Central memory CD4-positive, alpha-beta T cell (primary cell): ENCODE measurements around the gene P3H2.
"Not testable (repeated sequence)": the region's sequence is repeated elsewhere in the genome, so short reads cannot be mapped to it uniquely, and the experiment has no call there.

ENCODE experiments used
- DNase-seq: peaks from one replicate; pipeline ENCODE4 v3.0.0; 2022

P3H2 gene

DNA sequence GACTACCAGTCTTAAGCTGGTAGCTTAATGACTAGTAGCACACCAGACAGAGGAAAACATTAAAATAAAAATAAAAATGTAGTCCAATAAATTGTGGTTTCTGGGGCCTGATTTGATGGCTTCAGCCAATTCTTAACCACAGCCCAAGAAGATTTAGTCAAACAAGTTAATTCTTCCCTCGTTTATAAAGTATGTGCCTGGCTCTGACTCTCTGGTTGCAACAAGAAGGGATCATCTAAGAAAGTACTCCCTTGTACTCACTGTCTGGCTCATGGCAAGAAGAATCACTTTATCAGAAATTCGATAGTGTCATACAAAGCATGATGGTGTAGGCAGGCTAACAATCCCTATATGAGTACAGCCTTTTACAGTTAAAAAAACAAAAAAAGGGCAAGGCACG, 141.9 kb downstream of the P3H2 start:
- no peak for DNase-seq

DNA sequence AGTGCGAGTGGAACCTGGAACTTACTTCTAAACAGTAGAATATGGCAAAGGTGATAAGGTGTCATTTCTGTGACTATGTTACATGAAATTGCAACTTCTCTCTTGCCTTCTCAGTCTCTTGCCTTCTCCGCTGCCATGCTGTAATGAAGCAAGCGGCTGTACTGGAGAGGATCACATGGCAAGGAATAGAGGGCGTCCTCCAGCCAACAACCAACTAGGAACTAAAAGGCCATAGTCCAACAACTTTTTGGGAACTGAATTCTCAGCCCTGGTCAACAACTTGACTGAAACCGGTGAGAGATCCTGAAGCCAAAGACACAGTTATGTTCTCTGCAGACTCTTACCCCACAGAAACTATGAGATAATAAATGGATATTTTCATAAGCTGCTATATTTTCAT, 143.5 kb downstream of the P3H2 start:
- no peak for DNase-seq

DNA sequence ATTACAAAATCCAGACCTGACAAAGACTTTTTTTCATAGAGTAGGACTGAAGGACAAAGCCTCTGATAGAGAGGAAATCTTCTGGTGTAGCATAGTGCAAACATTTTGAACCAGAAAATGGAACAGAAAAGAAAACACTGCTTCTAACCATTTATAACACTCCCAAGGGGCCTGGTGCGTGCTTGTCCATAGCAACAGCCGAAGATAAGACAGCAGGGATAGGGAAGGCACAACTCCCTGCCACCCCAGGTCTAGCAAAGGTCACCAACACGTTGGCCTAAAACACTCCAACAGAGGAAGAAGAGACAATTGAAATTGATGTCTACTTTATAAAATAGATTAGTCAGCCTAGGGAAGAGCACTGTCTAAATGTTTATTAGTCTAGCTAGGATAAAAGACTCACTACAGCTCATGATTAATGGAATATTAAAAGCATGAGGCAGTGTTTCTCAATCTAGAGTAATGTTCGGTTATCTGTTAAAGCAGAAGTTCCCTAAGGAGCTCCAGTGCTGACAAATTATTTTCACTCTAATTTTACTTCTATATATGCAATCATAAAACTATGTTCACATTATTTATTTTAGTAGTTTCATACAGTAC, 145.2 kb downstream of the P3H2 start:
- no peak for DNase-seq

DNA sequence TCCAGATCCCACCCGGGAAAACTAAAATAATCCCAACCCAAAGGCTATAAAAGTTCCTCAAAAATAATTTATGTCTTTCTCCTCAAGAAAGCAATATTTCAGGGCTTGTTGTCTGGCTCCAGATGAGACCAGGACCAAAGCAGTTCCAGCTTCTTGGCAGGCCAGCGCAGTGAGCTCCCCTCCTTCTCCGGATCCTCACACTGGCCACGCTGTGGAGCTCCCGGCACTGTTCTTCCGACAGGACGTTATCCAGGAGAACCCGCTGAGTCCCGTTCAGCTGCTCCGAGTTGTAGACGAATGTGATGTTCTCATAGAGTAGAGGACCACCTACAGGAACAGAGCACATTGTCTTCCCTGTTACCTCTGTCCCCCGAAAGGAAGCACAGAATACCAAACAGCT, 146.3 kb downstream of the P3H2 start:
- DNase-seq, result no peak

DNA sequence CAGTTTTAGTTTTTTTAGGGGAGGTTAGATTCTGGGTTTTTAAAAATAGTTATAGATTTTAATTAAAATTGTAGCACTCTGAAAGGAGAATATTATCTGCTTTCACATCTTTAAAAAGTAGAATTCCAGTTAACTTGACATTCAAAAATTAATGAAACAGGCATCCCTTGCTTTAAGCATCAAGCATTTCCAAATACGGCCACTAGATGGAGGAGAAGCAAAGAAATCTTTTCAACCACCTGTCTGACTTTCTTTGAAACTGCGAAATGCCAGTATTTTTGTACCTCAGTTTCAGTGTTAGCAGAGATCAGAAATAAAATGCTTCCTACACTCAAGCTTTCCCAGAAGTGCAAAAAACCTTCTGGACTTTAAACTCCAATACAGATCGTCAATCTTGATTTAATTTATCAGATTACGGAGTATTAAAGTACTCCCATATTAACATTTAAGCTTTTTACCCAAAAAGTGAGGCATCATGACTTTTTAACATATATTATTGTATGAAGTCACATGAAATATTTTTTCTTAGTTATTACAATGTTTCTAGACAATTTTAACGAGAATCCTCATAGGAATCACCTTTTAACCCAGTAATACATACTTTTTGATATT, 153.3 kb downstream of the P3H2 start:
- peak; percentile 24 for DNase-seq

DNA sequence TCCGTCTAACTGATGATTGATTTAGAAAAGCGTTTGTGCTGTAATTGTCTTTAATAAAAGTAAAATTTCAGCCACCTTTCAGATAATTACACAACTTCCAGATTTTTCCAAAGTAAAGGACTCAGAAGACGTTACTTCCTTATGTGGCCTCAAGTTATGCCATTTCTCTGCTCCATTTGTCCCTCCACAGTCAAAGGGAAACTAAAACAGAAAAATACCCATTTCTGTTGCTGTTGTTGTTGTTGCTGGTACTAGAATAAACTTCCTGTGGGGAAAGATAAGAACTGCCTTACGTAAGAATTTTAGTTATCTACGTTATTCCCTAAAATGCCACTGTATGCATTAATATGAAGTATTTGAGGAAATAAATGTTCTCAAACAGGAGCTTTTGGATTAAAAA, 153.9 kb downstream of the P3H2 start:
- DNase-seq, result no peak

DNA sequence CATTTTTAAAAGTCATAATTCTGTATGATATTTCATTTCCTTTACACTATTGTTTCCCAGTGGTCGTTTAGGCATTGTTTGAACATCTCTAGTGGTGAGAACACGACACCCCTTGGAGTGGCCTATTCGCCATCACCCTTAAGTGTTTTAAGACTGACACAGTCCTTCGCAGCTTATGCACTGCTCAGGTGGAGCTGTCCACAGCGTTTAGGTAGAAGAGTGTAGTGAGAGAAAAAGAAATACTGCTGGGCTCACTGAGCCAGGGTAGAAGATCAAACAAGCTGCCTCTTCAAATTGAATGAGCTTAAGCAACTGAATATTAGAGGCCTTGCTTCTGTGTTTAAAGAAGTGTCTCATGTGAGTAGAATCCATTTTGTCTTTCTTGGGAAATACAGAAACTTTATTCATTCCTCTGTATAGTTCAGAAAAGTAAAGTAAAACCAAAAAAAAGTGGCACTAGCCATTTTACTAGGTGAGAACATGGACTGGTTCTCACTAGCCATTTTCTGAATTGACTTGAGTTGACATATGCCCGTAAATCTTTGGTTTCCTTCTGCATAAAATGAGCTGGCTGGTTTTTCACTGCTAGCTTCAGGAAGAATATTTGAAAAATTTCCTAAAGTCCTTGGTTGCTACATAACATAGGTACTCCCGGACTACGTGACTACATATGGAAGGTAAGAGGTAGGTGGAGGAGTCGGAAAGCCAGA, 155.9 kb downstream of the P3H2 start:
- no peak for DNase-seq

DNA sequence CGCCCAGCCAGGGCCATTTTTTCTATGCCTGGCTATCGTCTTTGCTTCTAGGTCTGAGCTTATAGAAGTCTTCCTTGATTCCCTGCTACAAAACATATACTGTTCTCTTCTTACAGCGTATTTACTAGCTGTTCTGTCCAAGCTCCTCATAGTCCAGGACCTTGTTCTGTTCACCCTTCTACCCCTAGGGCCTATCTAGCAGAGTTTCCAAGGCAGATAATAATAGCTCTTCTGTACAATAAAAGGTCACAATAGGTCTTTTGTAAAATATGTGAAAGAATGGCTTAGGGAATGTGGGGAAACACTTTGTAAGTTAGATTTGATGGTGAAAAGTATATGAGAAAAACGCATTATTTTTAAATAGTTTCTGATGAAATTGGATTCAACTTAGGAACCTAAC, 158.2 kb downstream of the P3H2 start:
- no peak for DNase-seq

DNA sequence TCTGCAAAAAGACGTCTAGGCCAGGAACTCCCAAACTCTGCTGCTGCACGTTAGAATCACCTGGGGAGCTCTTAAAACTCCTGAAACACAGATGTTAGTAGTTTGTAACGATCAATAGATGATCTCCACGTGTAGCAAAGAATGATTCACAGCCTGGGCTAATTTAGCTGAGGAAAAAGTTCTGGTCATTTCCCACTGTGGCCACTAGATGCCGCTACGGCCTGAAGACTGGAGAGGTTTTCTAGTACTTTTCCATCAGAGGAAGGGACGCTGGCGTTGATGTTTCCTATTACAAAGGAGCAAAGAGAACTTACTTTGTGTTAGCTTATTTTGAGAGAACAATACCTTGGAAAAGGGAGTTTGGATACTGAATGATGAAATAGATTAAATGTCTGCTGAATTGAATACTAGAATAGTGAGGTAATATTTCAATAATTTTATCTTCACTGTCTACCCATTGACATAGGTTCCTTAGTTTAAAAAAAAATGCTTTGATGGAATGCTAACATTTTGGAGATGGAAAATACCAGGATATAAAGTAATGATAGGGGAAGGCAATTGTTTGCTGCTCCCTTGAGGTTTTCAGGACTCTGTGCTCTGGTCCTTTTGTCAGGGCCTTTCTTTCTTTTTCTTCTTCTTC, 159.1 kb downstream of the P3H2 start:
- peak; percentile 22 for DNase-seq

DNA sequence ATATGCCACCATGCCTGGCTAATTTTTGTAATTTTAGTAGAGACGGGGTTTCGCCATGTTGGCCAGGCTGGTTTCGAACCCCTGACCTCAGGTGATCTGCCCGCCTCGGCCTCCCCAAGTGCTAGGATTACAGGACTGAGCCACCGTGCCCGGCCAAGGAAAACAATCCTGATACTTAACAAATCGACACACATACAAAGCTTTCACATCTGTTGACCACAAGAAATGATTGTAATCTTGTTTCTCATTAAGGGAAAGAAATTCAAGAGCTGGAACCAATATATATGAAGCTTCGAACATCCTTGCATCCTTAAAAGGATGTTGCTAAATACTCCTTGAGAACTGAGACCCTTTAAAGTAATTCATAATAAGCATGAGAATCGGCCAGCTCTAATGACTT, 159.6 kb downstream of the P3H2 start:
- not testable (repeated sequence) for DNase-seq

DNA sequence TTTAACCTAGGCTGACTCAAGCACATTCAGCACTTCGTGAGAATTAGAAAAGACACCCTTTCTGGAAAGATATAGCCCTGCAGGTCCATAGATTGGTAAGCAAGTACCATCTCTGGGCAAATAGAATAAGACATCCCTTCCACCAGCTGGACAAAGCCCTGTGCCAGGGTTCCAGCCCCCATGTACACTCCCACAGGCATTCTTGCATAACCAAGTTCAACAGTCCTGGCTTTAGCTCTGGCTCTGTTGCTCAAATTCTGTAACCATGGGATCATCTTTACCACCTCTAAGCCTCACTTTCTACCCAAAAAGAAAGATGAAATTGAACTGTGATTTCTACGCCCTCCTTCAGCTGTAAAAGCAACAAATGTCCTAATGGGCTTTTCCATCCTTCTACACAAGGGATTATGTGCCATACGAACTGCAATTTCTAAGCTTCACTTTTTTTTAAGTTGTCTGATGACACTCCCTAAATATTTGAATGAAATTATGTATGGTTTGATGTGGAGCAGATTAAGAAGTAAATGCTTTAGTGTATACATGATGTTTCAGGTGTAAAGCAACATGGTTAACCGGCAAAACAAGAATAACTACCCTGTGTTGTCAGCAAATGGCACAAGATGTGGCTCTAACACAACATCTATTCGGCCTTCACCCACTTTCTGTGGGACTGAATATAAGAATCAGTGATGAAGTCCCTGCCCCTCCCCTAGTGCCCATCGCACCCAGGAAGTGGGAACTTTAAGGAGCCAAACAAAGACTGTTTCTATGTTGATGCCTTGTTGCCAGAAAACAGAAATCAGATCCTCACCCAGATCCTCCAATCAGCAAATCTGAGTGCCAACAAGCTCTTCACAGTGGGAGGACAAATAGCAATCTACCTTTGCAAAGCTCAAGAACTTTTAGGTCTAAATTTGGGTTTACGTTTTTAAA, 165.7 kb downstream of the P3H2 start:
- DNase-seq, result no peak

DNA sequence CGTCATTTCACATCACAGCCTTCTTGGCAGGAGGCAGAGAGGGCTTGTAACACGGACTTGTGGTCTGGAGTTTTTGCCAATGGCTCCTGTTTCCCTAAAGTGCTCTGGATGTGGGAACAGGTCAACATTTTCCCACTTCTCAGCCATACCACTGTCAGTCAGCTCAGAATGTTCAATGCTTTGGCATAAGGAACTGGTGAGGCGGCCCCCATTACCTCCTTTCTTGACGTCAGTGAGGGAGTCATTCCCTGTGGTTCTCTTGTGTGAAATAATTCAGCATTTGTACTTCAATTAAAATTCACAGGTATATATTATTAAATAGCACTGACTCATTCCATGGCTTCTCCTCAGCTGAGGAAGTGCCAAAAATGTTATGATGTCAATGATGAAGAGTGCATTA, 167.1 kb downstream of the P3H2 start:
- no peak for DNase-seq

DNA sequence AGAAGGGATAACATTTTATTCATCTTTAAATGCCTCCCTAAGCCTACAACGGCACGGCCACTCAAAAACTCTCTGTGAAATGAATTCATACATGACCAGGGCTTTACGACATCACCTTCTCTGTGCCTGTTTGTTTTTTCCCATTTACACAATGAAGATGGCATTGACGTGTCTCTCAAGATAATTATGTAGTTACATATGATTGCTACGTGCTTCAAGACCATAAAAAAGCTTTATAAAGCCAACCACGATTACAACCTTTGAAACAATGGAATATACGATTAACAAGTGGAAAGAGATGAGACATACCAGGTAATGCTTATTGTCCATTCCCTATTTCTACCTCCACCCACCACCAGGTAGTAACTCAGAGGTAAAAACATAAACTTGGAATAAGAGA, 168.4 kb downstream of the P3H2 start:
- DNase-seq, result no peak

DNA sequence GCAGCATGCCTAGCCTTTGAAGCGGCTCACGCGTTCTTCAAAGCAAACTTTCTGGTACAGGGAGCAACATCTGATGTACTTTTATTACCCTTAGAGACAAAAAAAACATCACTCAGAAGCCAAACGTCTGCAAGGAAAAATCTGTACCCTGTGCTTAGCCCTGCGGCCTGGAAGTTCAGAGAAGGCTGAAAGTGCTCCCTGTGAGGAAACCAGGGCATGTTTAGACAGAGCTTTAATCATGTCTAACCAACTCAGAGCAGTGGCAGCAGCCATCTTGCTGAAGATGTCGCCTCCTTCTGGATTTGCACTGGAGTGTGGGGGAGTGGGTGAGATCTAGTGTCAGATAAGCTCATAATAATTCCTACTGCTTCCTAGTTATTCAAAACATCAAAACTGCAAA, 170.4 kb downstream of the P3H2 start:
- no peak for DNase-seq

DNA sequence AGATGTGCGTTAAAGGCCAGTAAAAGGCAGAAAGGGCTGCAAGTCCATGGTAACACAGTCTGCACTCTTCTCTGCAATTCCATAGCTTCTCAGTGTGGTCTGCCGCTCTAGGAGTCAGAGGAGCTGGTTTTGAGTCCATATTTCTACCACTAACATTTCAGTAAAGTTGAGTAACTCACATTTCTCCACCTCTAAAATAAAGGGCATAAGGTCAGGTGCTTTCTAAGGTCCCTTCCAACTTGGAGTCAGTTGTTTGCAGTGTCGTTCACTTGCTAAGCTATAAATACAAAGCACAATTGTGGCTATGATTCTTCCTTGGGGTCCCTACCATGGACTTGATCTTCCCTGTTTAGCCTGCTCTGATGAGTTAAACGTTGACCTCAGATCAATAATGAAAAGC, 171.1 kb downstream of the P3H2 start:
- DNase-seq, result no peak

DNA sequence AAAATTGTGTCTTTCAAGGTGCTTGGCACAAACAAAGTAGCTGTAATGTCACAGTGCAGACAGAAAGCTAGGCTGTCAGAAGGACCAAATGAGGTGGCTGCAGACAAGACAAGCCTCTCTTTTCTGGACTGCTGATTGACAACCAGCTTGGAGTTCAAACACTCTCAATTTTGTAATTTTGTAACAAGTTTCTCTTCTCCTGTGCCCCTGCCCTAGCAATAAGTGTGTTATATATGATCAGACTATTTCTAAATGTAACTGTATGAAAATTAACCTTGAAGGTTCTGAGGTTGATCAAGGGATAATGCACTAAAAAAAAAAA, 172.0 kb downstream of the P3H2 start:
- DNase-seq, result no peak

DNA sequence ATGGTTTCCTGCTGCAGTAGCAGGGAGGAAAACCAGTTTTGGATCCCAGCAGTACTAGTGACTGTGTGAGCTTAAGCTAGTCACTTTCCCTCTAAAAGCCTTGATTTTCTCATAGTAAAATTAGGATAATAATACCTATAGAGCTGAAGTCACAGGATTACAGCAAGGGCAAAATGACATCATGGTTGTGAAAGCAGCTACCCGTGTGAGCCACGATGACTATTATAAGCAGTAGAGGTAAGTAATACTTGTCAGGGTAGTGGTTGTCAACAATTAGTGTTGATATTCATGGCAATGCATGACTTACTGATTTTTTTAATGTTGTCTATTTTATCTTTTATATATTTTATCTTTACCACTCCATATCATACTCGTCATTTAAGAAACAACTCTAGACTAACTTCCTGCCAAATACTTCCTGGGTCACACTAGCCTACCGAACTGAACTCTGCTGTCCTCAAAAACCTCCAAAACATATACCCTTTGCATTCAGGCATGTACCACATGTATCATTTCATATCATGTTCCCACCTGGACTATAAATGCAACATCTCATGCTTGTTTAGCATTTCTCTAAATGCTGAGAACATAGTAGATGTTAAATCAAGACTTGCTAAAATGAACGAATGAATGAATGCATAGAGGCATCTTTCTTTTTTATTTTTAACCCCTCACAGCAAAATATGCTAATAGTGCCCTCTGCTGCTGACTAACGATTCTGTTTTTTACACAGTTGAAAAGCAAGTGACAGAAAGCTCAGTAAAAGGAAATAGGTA, 172.6 kb downstream of the P3H2 start:
- DNase-seq, result no peak

DNA sequence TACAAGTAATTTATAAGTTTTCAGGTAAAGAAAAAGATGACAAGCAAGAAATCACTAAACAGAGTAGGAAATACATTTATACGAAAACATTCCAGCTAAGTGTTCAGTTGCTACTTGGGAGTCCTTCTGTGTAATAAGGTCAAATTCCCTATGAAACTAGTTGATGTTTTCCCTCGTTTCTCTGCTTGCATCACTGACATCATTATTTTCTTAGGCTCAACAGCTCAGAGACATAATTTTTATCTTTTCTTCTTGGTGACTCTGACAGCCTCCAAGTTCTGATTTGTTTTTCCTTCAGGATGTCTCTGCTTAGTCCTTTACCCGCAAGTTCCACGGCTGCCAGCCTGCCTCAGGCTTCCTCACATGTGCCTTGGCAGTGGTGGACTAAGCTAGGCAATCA, 173.6 kb downstream of the P3H2 start:
- DNase-seq, result no peak

DNA sequence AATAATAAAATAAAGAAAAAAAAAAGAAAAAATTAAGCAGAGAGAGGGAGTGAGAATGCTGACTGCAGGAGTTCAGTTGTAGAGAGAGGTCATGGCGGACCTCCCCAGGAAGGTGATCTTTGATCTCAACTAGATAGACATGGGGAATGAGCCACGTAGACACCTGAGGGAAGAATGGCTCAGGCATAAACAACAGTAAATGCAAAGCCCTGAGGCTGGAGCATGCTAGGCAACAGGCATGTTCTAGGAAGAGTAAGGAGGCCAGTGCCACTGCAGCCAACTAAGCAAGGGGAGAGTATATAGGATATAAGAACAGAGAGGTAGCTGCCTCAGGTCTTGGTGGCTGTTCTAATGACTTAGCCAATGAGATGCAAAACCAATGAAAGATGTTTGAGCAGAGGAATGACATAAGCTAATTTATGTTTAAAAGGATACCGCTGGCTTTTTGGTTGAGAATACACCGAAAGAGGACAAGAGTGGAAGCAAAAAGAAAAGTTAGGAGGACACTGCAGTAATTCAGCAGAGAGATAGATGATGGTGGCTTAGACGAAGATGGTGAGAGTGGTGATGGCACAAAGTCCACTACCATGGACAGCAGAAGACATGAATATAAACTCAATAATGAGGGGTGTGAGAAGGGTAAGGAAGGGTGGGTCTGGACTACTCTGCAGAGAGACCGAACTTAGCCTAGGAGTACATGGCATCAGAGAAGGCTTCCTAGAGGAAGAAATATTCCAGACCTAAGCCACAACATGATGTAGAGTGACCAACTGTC, 174.6 kb downstream of the P3H2 start:
- no peak for DNase-seq

DNA sequence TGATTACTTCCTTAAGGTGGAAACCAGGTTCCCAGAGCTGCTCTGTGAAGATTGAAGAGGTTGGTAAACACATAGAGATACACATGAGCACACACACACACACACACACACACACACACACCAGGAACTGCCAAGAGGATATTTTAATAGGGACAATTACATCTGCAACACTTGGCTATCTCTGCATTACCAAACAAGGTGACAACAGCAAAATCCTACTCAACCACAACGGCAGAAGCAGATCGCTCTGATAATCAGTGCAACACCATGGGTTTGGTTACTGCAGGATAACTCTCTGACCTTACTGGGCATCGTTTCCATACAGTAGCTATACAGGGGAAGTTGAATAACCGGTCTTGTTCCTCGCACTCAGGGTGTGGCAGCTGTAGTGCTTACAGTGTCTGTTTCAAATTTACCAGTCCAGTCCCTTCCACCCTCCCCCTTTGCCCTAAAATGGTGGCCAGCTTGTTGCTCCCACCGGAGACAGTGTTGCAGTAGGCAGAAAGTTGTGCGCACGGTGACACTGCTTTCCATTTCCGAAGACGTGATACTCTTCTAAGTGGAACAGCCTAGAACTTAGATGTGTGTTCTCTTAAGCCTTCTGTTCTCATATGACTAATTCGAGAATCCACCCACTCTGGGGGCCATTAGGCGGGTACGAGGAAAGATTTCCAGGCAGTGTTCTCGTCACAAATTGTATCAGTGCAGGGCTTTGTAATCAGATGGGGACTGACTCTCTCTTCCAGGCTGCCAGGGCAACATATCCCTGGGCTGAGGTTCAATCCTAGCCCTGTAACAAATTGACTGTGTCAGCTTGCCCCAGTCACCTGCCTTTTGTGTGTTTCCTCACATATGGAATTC, 176.2 kb downstream of the P3H2 start:
- DNase-seq, result no peak
